Mesodermal cell (in vitro differentiated cells): ENCODE results near the gene CRYGC.
"Not testable (repeated sequence)": the region's sequence is repeated elsewhere in the genome, so short reads cannot be mapped to it uniquely, and the experiment has no call there.

Experiments
- H3K27ac ChIP-seq: 2 replicates; pipeline ENCODE4 v1.7.0; 2013; ENCODE audit warnings: mild to moderate bottlenecking, low read depth, low read length, moderate library complexity; ENCODE audit not compliant: severe bottlenecking
- H3K36me3 ChIP-seq: 2 replicates; pipeline ENCODE4 v1.7.1; 2013; ENCODE audit warnings: mild to moderate bottlenecking, low read length, moderate library complexity; ENCODE audit not compliant: control insufficient read depth, insufficient read depth
- H3K4me1 ChIP-seq: one replicate; pipeline ENCODE4 v1.7.1; 2013; ENCODE audit warnings: mild to moderate bottlenecking, low read length; ENCODE audit not compliant: insufficient read depth, control insufficient read depth, poor library complexity, severe bottlenecking
- H3K4me3 ChIP-seq: 2 replicates; pipeline ENCODE4 v1.7.0; 2013; ENCODE audit warnings: low read length, control low read depth, mild to moderate bottlenecking; ENCODE audit not compliant: insufficient read depth, poor library complexity, severe bottlenecking; ENCODE audit errors: extremely low read depth
- H3K9me3 ChIP-seq: 2 replicates; pipeline ENCODE4 v1.7.1; 2013; ENCODE audit warnings: mild to moderate bottlenecking, low read length, moderate library complexity; ENCODE audit not compliant: control insufficient read depth
- WGBS, 2 experiments: methylation state at CpG; one replicate each; pipeline ENCODE4 v1.1.5; 2013; ENCODE audit warnings: missing lambda C conversion rate in 2 of 2; ENCODE audit not compliant: insufficient coverage in 2 of 2; 5-methylcytosine and 5-hydroxymethylcytosine counted together

Gene CRYGC

DNA sequence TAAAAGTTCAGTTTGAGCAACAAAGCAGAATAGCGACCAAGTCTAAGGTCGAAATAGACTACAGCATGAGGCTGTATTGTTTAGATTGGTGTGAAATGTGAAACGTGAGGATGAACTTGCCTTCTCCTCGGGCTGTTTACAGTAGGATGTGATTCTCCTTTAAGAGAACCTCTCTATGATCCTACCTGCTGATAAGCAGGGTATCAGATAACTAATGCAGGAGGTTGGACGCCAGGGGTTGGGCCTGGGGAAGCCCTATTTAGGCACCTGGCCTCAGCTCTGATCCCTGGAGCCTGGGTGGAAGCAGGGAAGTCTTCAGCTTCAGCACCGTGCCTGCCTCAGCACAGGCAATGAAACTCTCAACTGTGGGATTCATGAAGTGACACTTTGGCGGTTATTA, 16.7 kb downstream of the CRYGC start:
- Histone ChIP-seq H3K27ac (no peak overlapping the region), H3K4me1 (no peaks in the 10 kb centered on the region), H3K4me3 (no peak overlapping the region), H3K9me3 (no peaks in the 10 kb centered on the region), H3K36me3 (no peaks in the 10 kb centered on the region)
- WGBS, 2 experiments: 8 to 25% methylated on average over 5 of the region's 7 CpGs

GRCh38 chr2:208112273-208112745, 17.3 kb downstream of the CRYGC start:
- H3K9me3 ChIP-seq, H3K4me1 ChIP-seq, H3K36me3 ChIP-seq, H3K27ac ChIP-seq: not testable (repeated sequence)
- peak overlapping the region; percentile 19 for H3K4me3 ChIP-seq
- 24% methylated on average over 12 to 18 of the region's 36 CpGs for WGBS, 2 experiments

DNA sequence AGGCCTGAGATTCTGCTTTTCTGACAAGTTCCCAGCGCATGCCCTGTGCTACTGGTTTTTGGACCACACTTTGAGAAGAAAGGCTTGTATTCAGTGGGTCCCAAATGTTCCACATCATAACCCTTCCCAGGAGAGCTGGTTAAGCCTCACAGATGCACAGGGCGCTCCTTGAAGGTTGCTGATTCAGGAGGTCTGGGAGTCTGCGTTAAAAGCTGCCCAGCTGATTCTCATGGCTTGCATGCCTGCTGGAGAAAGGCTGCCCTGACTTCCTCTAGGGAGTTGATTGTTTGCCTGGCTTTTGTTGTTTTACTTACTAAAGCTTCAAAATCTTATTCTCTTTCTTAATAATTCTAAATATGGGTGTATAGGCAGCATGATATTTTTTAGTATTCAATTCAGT, 26.0 kb downstream of the CRYGC start:
- no peaks in the 10 kb centered on the region for H3K4me1 ChIP-seq
- no peak overlapping the region for H3K4me3 ChIP-seq
- no peaks in the 10 kb centered on the region for H3K9me3 ChIP-seq
- H3K27ac ChIP-seq: no peak overlapping the region
- H3K36me3 ChIP-seq: no peaks in the 10 kb centered on the region
- 74 to 88% methylated on average over 1 to 3 of the region's 3 CpGs for WGBS, 2 experiments

DNA sequence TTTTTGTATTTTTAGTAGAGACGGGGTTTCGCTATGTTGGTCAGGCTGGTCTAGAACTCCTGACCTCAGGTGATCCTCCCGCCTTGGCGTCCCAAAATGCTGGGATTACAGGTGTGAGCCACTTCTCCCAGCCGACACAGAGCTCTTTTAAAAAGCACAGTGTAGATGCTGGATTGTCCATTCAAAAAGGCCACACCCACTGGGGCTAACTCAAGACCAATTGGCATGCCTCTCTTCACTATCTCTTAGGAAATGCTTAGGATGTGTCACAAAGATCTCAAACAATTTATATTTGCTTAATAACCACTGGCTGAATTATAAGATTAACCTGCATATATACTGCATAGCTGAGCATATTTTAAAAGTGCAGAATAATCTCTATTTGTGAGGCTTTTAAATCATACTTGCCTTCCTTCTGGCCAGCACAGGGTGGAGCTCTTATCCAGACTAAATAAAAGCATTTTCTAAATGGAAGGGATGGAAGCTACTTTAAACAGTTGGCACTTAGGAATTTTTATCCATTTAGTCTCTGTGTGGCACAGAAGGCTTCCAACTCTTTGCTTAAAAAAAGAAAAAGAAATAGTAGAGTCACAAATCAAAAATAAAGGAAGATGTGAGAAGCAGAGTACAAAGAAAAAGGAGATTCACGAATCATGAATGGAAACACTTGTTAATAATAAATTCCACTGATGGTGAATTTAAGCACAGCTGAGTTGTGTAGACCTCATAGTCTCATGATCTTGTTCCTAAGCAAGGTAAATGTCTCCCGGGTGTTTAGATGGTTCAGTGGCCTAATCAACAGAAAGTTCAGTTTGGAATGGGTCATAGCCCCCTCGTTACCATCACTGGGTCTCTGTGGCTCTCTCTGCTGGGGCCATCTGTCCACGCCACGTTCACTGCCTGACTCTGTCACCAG, 27.7 kb downstream of the CRYGC start:
- Histone ChIP-seq H3K4me3 (no peak overlapping the region), H3K4me1 (no peaks in the 10 kb centered on the region), H3K27ac (no peak overlapping the region), H3K9me3 (no peaks in the 10 kb centered on the region), H3K36me3 (no peaks in the 10 kb centered on the region)
- WGBS, 2 experiments: 47 to 48% methylated on average over 4 to 9 of the region's 10 CpGs

DNA sequence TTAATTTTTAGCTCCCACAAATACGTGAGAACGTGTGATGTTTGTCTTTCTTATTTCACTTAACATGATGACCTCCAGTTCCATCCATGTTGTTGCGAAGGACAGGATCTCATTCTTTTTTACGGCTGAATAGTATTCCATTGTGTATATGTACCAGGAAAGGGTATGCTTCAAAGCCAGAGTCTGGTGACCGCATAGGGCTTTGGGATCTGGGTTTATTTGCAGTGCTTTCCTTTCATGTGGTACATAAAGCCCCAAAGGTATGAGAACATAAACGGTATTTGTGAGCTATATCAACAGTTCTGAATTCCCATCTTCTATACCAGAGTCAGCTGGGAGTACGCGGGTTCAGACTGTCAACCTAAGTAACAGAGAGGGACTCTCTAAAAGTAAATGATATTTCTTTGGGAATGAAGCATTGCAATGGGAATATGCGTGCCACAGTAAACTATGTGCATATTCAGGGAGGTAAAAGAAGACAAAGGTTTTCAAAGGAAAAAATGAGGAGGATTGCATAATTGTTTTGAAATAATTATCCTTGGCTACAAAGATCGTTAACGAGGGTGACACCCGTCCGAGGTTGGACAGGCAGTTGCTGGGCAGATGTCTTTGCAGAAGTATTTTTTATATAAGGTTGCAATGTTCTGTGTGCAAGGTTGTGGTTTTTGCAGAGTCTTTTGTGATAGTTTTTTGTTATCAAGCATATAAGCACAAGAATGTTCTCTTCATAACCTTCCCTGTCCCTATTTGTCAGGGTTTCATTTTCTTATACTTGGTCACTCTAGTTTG, 29.8 kb downstream of the CRYGC start:
- Histone ChIP-seq H3K9me3 (no peaks in the 10 kb centered on the region), H3K4me1 (no peaks in the 10 kb centered on the region), H3K27ac (no peak overlapping the region), H3K4me3 (no peak overlapping the region), H3K36me3 (no peaks in the 10 kb centered on the region)
- 73 to 76% methylated on average over 8 to 9 of the region's 13 CpGs for WGBS, 2 experiments

GRCh38 chr2:208098701-208099100, 30.9 kb downstream of the CRYGC start:
- not testable (repeated sequence) for H3K4me3 ChIP-seq, H3K36me3 ChIP-seq, H3K27ac ChIP-seq, H3K4me1 ChIP-seq, H3K9me3 ChIP-seq
- WGBS, 2 experiments: 71 to 80% methylated on average over 1 of the region's 1 CpG

- WGBS, 2 experiments: 88 to 93% methylated on average over 2 of the region's 2 CpGs
Observed at GRCh38 chr2:208098267-208098666, 31.4 kb downstream of the CRYGC start.

DNA sequence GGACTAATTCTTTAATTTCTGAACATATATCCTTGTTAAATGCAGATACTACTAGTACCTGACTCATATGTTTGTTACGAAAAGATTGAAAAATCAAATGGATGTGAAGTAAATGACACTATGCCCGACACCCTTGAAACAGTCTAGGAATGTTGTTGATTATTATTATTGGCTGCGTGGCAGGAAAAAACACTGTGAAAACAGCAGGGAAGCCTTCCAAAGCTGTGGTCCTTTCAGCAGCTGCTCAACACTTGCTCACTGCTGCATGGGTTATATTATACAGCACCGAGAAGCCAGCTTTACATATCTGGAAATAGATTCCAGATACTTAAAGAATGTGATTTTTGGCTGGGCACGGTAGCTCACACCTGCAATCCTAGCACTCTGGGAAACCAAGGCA, 31.8 kb downstream of the CRYGC start:
- H3K36me3 ChIP-seq: no peaks in the 10 kb centered on the region
- no peak overlapping the region for H3K4me3 ChIP-seq
- no peaks in the 10 kb centered on the region for H3K9me3 ChIP-seq
- no peak overlapping the region for H3K27ac ChIP-seq
- H3K4me1 ChIP-seq: no peaks in the 10 kb centered on the region
- WGBS, 2 experiments: 86 to 87% methylated on average over 4 to 5 of the region's 5 CpGs

More at GRCh38 chr2:208098267-208098666, 31.4 kb downstream of the CRYGC start:
- Histone ChIP-seq H3K27ac (no peak overlapping the region), H3K4me3 (no peak overlapping the region), H3K4me1 (no peaks in the 10 kb centered on the region), H3K36me3 (no peaks in the 10 kb centered on the region), H3K9me3 (no peaks in the 10 kb centered on the region)

DNA sequence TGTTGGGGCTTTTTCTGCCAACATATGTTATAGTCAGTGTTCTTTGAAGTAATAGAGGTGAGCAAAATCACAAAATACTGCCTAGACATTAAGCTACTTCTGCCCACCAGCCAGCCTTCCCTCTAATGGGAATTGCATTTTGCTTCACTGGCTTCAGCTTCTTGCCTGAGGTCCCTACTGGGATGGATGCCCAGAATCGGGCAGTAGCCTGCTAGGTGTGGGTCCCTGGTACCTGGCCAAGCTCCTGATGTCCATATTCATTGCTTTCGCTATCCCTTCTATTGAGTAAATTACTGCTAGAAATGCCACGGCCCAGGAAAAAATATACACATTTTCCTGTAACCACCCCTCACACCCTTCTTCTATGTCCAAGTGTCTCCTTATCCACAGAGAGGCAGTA, 32.3 kb downstream of the CRYGC start:
- WGBS, 2 experiments: 40 to 86% methylated on average over 1 to 2 of the region's 3 CpGs
- Histone ChIP-seq H3K27ac (no peak overlapping the region), H3K4me1 (no peaks in the 10 kb centered on the region), H3K4me3 (no peak overlapping the region), H3K36me3 (no peaks in the 10 kb centered on the region), H3K9me3 (no peaks in the 10 kb centered on the region)

DNA sequence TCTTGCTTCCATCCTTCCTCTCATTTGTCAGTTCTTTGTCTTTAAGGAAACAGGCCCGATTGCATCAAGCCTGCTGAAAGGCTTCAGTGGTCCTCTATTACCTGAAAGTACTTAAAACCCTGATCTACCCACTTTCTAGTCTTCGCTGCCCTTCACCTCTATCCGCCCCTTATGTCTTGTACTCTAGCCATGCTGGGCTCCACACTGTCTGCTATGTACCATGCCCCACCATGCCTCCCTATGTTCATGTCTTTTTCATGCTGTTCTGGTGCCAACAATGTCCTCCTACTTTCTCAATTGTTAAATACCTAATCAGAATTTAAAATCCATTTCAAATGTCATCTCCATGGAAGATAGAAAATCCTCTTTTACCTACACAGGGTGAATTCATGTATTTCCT, 33.5 kb downstream of the CRYGC start:
- WGBS, 2 experiments: 92 to 96% methylated on average over 3 of the region's 3 CpGs
- H3K27ac ChIP-seq: no peak overlapping the region
- no peaks in the 10 kb centered on the region for H3K4me1 ChIP-seq
- no peaks in the 10 kb centered on the region for H3K9me3 ChIP-seq
- no peak overlapping the region for H3K4me3 ChIP-seq
- H3K36me3 ChIP-seq: no peaks in the 10 kb centered on the region

GRCh38 chr2:208093128-208093527, 36.5 kb downstream of the CRYGC start:
- no peaks in the 10 kb centered on the region for H3K36me3 ChIP-seq

More at GRCh38 chr2:208093128-208093527, 36.5 kb downstream of the CRYGC start:
- Histone ChIP-seq H3K4me1 (no peaks in the 10 kb centered on the region), H3K9me3 (no peaks in the 10 kb centered on the region), H3K4me3 (no peak overlapping the region), H3K27ac (no peak overlapping the region)
